Glutamatergic neuron (in vitro differentiated cells): ENCODE data around the gene LCOR. TPM values are rescaled to one million over a fixed set of nuclear protein-coding genes. Genes with fewer than 3 reads are reported as not detected.

Experiments
- DNase-seq: peaks from one replicate; pipeline ENCODE4 v3.0.0; 2022
- H3K27ac Mint-ChIP-seq: one replicate; pipeline ENCODE4 v1.8.0; 2020; ENCODE audit warnings: mild to moderate bottlenecking, mixed read lengths, inconsistent platforms; ENCODE audit not compliant: unreplicated experiment
- H3K27me3 Mint-ChIP-seq: one replicate; pipeline ENCODE4 v1.8.0; 2020; ENCODE audit warnings: mild to moderate bottlenecking, moderate library complexity, mixed read lengths, inconsistent platforms; ENCODE audit not compliant: unreplicated experiment
- H3K36me3 Mint-ChIP-seq: one replicate; pipeline ENCODE4 v1.8.0; 2020; ENCODE audit warnings: mild to moderate bottlenecking, mixed read lengths, inconsistent platforms; ENCODE audit not compliant: unreplicated experiment
- H3K4me1 Mint-ChIP-seq: one replicate; pipeline ENCODE4 v1.8.0; 2020; ENCODE audit warnings: mild to moderate bottlenecking, low read depth, mixed read lengths, inconsistent platforms; ENCODE audit not compliant: unreplicated experiment
- H3K4me3 Mint-ChIP-seq: one replicate; pipeline ENCODE4 v1.8.0; 2020; ENCODE audit warnings: mild to moderate bottlenecking, mixed read lengths, inconsistent platforms; ENCODE audit not compliant: unreplicated experiment
- H3K9me3 Mint-ChIP-seq: one replicate; pipeline ENCODE4 v1.8.0; 2020; ENCODE audit warnings: mild to moderate bottlenecking, moderate library complexity, mixed read lengths, inconsistent platforms; ENCODE audit not compliant: unreplicated experiment
- CTCF ChIP-seq: fragments of 200-600 bp; sonication (generic); IDR thresholded peaks from one replicate; pipeline ENCODE4 v1.5.0; 2021; ENCODE audit not compliant: partially characterized antibody, unreplicated experiment
- total RNA-seq: library from RNA; stranded (reverse); fragmentation: NEBNext Ultra II Directional; extraction: Animal tissue kit (Norgen Biotek cat#: 25700); gene quantifications from one replicate; pipeline ENCODE4 v1.2.1, GENCODE V29; 2021; ENCODE audit not compliant: unreplicated experiment

Gene LCOR
- total RNA-seq, 1 donor from 2014 or later: 132 TPM

- peaks cover 1% of the 10 kb centered on the region for H3K9me3 Mint-ChIP-seq
- no peak overlapping the region for H3K27ac Mint-ChIP-seq
These were observed 128.8 kb downstream of the LCOR start for GRCh38 chr10:96960872-96961271.

GRCh38 chr10:96964131-96964530 lies 132.0 kb downstream of the LCOR start:
- no peak for TF ChIP-seq CTCF
- H3K4me1 Mint-ChIP-seq: peaks cover 4% of the 10 kb centered on the region
- peaks cover 1% of the 10 kb centered on the region for H3K9me3 Mint-ChIP-seq
- H3K36me3 Mint-ChIP-seq: no peaks in the 10 kb centered on the region
- no peaks in the 10 kb centered on the region for H3K27me3 Mint-ChIP-seq
- H3K4me3 Mint-ChIP-seq: no peak overlapping the region
- H3K27ac Mint-ChIP-seq: no peak overlapping the region
- no peak for DNase-seq

More at GRCh38 chr10:96960872-96961271, 128.8 kb downstream of the LCOR start:
- H3K36me3 Mint-ChIP-seq: no peaks in the 10 kb centered on the region
- no peak for DNase-seq
- H3K27me3 Mint-ChIP-seq: no peaks in the 10 kb centered on the region
- peaks cover 8% of the 10 kb centered on the region for H3K4me1 Mint-ChIP-seq
- no peak overlapping the region for H3K4me3 Mint-ChIP-seq
- TF ChIP-seq CTCF: no peak

- H3K4me3 Mint-ChIP-seq: no peak overlapping the region
- no peak for TF ChIP-seq CTCF
- peaks cover 4% of the 10 kb centered on the region for H3K4me1 Mint-ChIP-seq
- no peaks in the 10 kb centered on the region for H3K27me3 Mint-ChIP-seq
- no peak for DNase-seq
- H3K27ac Mint-ChIP-seq: no peak overlapping the region
- H3K9me3 Mint-ChIP-seq: peaks cover 3% of the 10 kb centered on the region
- H3K36me3 Mint-ChIP-seq: no peaks in the 10 kb centered on the region
These were observed 135.7 kb downstream of the LCOR start for GRCh38 chr10:96967847-96968246.

GRCh38 chr10:96968682-96969423 lies 136.8 kb downstream of the LCOR start:
- H3K4me1 Mint-ChIP-seq: peaks cover 4% of the 10 kb centered on the region
- no peaks in the 10 kb centered on the region for H3K36me3 Mint-ChIP-seq
- TF ChIP-seq CTCF: no peak
- peaks cover 2% of the 10 kb centered on the region for H3K9me3 Mint-ChIP-seq
- no peaks in the 10 kb centered on the region for H3K27me3 Mint-ChIP-seq
- no peak overlapping the region for H3K4me3 Mint-ChIP-seq
- no peak overlapping the region for H3K27ac Mint-ChIP-seq
- no peak for DNase-seq

- Mint-ChIP-seq H3K4me3 (no peak overlapping the region), H3K27me3 (no peaks in the 10 kb centered on the region)
- no peak for TF ChIP-seq CTCF
These were observed 139.2 kb downstream of the LCOR start for GRCh38 chr10:96971324-96971723.

More at GRCh38 chr10:96971324-96971723, 139.2 kb downstream of the LCOR start:
- Mint-ChIP-seq H3K4me1 (peaks cover 3% of the 10 kb centered on the region), H3K36me3 (no peaks in the 10 kb centered on the region), H3K27ac (no peak overlapping the region), H3K9me3 (peaks cover 2% of the 10 kb centered on the region)
- DNase-seq: no peak
